CD4-positive, CD25-positive, alpha-beta regulatory T cell (primary cell): ENCODE data around the gene LSM4. TPM values are rescaled to one million over a fixed set of nuclear protein-coding genes. Genes with fewer than 3 reads are reported as not detected.

Source experiments
- ATAC-seq, 2 donors: fragments of 150-1000 bp; cut with Tn5 transposase; one replicate each; pipeline ENCODE4 v1.10.0; 2021; ENCODE audit warnings: low read depth in 2 of 2, moderate number of reproducible peaks in 2 of 2, moderate library complexity in 1 of 2
- DNase-seq, 3 donors: peaks; one replicate each; pipeline versions ENCODE4 v3.0.0 to v3.0.0-alpha.2; 2012 to 2022; ENCODE audit warnings: mixed read lengths in 1 of 3
- H3K27ac ChIP-seq: one replicate; pipeline ENCODE4 v1.7.0; 2013; ENCODE audit warnings: mild to moderate bottlenecking, low read length; ENCODE audit not compliant: insufficient read depth, poor library complexity, severe bottlenecking
- H3K27me3 ChIP-seq: one replicate; pipeline ENCODE4 v1.7.0; 2013; ENCODE audit warnings: low read length; ENCODE audit not compliant: control insufficient read depth, insufficient read depth
- H3K36me3 ChIP-seq: one replicate; pipeline ENCODE4 v1.7.0; 2013; ENCODE audit warnings: mild to moderate bottlenecking, low read length, moderate library complexity; ENCODE audit not compliant: control insufficient read depth, insufficient read depth
- H3K4me1 ChIP-seq: 2 replicates; pipeline ENCODE4 v1.7.0; 2013; ENCODE audit warnings: mild to moderate bottlenecking, low read length; ENCODE audit not compliant: insufficient read depth, control insufficient read depth, poor library complexity, severe bottlenecking
- H3K4me3 ChIP-seq: one replicate; pipeline ENCODE4 v1.7.0; 2013; ENCODE audit warnings: low read depth, mild to moderate bottlenecking, low read length, moderate library complexity
- H3K9me3 ChIP-seq, 2 experiments: 1 replicate in 1 of 2; 2 replicates in 1 of 2; pipeline ENCODE4 v1.7.0; 2013; ENCODE audit warnings: low read length in 2 of 2, mild to moderate bottlenecking in 1 of 2, moderate library complexity in 1 of 2; ENCODE audit not compliant: control insufficient read depth in 2 of 2
- H3K27ac Mint-ChIP-seq, 3 donors: one replicate each; pipeline ENCODE4 v1.8.0; 2020 to 2022; ENCODE audit warnings: mild to moderate bottlenecking in 3 of 3, mixed read lengths in 3 of 3, moderate library complexity in 2 of 3
- H3K27me3 Mint-ChIP-seq: one replicate; pipeline ENCODE4 v1.8.0; 2022; ENCODE audit warnings: mild to moderate bottlenecking, mixed read lengths
- H3K36me3 Mint-ChIP-seq: one replicate; pipeline ENCODE4 v1.8.0; 2020; ENCODE audit warnings: mixed read lengths
- H3K4me1 Mint-ChIP-seq, 4 donors: one replicate each; pipeline ENCODE4 v1.8.0; 2020 to 2022; ENCODE audit warnings: mixed read lengths in 4 of 4, mild to moderate bottlenecking in 1 of 4
- H3K4me3 Mint-ChIP-seq, 4 donors: one replicate each; pipeline ENCODE4 v1.8.0; 2020 to 2022; ENCODE audit warnings: mild to moderate bottlenecking in 4 of 4, mixed read lengths in 4 of 4, moderate library complexity in 3 of 4
- H3K9me3 Mint-ChIP-seq, 7 donors: one replicate each; pipeline ENCODE4 v1.8.0; 2020 to 2022; ENCODE audit warnings: mixed read lengths in 7 of 7, mild to moderate bottlenecking in 3 of 7, moderate library complexity in 2 of 7
- polyA plus RNA-seq, 4 donors: library from polyadenylated mRNA; unstranded; fragments of 300-500 nt; fragmentation: Illumina TruSeq; gene quantifications; one replicate each; pipeline ENCODE4 v1.2.3, GENCODE V29; 2021
- total RNA-seq: library from RNA; stranded (reverse); gene quantifications from one replicate; pipeline ENCODE4 v1.2.3, GENCODE V29; 2022

Gene LSM4
- total and polyA plus RNA-seq, 5 donors from 2014 or later, result 45.6 to 118 (median 116) TPM

GRCh38 chr19:18348171-18348570, 25.3 kb upstream of the LSM4 start:
- H3K4me1 ChIP-seq, result no peaks in the 10 kb centered on the region
- no peak overlapping the region for H3K27ac Mint-ChIP-seq
- no peaks in the 10 kb centered on the region for H3K27me3 ChIP-seq
- H3K9me3 Mint-ChIP-seq, result peaks cover 0 to 1% (median 0%) of the 10 kb centered on the region in 7 donors
- DNase-seq (no peak), ATAC-seq (no peak)
- no peaks in the 10 kb centered on the region for H3K9me3 ChIP-seq
- peaks cover 0 to 17% (median 9%) of the 10 kb centered on the region in 4 donors for H3K4me1 Mint-ChIP-seq
- H3K27ac ChIP-seq, result no peak overlapping the region
- H3K36me3 ChIP-seq, result peaks cover 2% of the 10 kb centered on the region
- no peaks in the 10 kb centered on the region for H3K27me3 Mint-ChIP-seq
- H3K36me3 Mint-ChIP-seq, result peaks cover 28% of the 10 kb centered on the region
- no peak overlapping the region for H3K4me3 Mint-ChIP-seq
- H3K4me3 ChIP-seq, result no peak overlapping the region

GRCh38 chr19:18346091-18346490, 23.2 kb upstream of the LSM4 start:
- Histone ChIP-seq H3K27ac (no peak overlapping the region), H3K4me3 (no peak overlapping the region), H3K27me3 (no peaks in the 10 kb centered on the region), H3K36me3 (peaks cover 2% of the 10 kb centered on the region), H3K9me3 (no peaks in the 10 kb centered on the region), H3K4me1 (peaks cover 3% of the 10 kb centered on the region)
- ATAC-seq, result no peak
- peaks cover 0 to 1% (median 0%) of the 10 kb centered on the region in 7 donors for H3K9me3 Mint-ChIP-seq
- H3K27me3 Mint-ChIP-seq, result no peaks in the 10 kb centered on the region
- DNase-seq, result no peak
- peak overlapping the region in 1 of 3 donors; percentile 60 for H3K27ac Mint-ChIP-seq
- H3K36me3 Mint-ChIP-seq, result peaks cover 32% of the 10 kb centered on the region
- peaks cover 5 to 33% (median 20%) of the 10 kb centered on the region in 4 donors for H3K4me1 Mint-ChIP-seq
- H3K4me3 Mint-ChIP-seq, result peak overlapping the region in 2 of 4 donors; percentile 5 to 55

- Mint-ChIP-seq H3K27me3 (no peaks in the 10 kb centered on the region), H3K36me3 (peaks cover 29% of the 10 kb centered on the region), H3K4me3 (peak overlapping the region in 1 of 4 donors; percentile 55), H3K27ac (no peak overlapping the region), H3K4me1 (peaks cover 5 to 30% (median 21%) of the 10 kb centered on the region in 4 donors), H3K9me3 (peaks cover 0 to 1% (median 0%) of the 10 kb centered on the region in 7 donors)
- Histone ChIP-seq H3K27me3 (no peaks in the 10 kb centered on the region), H3K27ac (no peak overlapping the region), H3K4me1 (peaks cover 7% of the 10 kb centered on the region), H3K4me3 (no peak overlapping the region), H3K9me3 (no peaks in the 10 kb centered on the region), H3K36me3 (peaks cover 2% of the 10 kb centered on the region)
- DNase-seq (no peak), ATAC-seq (no peak)
These were observed 22.4 kb upstream of the LSM4 start for GRCh38 chr19:18345296-18345695.

GRCh38 chr19:18344582-18344950, 21.7 kb upstream of the LSM4 start:
- Mint-ChIP-seq H3K4me3 (no peak overlapping the region), H3K4me1 (peaks cover 5 to 37% (median 23%) of the 10 kb centered on the region in 4 donors), H3K27me3 (no peaks in the 10 kb centered on the region), H3K9me3 (peaks cover 0 to 1% (median 0%) of the 10 kb centered on the region in 7 donors), H3K36me3 (peaks cover 26% of the 10 kb centered on the region), H3K27ac (no peak overlapping the region)
- no peak overlapping the region for H3K4me3 ChIP-seq
- no peaks in the 10 kb centered on the region for H3K27me3 ChIP-seq
- DNase-seq, result no peak
- ATAC-seq, result no peak
- H3K4me1 ChIP-seq, result peaks cover 15% of the 10 kb centered on the region
- H3K9me3 ChIP-seq, result no peaks in the 10 kb centered on the region
- peaks cover 2% of the 10 kb centered on the region for H3K36me3 ChIP-seq
- no peak overlapping the region for H3K27ac ChIP-seq

- Histone ChIP-seq H3K36me3 (peaks cover 2% of the 10 kb centered on the region), H3K27ac (no peak overlapping the region), H3K27me3 (no peaks in the 10 kb centered on the region), H3K4me1 (peaks cover 16% of the 10 kb centered on the region), H3K4me3 (no peak overlapping the region), H3K9me3 (no peaks in the 10 kb centered on the region)
- Mint-ChIP-seq H3K27ac (peak overlapping the region; percentile 20 to 88 (median 79)), H3K4me3 (peak overlapping the region; percentile 89 to 95 (median 93)), H3K36me3 (peaks cover 23% of the 10 kb centered on the region), H3K27me3 (no peaks in the 10 kb centered on the region), H3K9me3 (peaks cover 0 to 1% (median 0%) of the 10 kb centered on the region in 7 donors), H3K4me1 (peaks cover 5 to 34% (median 21%) of the 10 kb centered on the region in 4 donors)
- no peak for ATAC-seq
- DNase-seq, result no peak
These were observed 19.3 kb upstream of the LSM4 start for GRCh38 chr19:18342090-18342632.

GRCh38 chr19:18340990-18341868, 18.4 kb upstream of the LSM4 start:
- peak overlapping the region; percentile 89 to 95 (median 93) for H3K4me3 Mint-ChIP-seq
- H3K9me3 Mint-ChIP-seq, result peaks cover 0 to 1% (median 0%) of the 10 kb centered on the region in 7 donors
- H3K4me1 ChIP-seq, result peaks cover 16% of the 10 kb centered on the region
- peak; percentile 40 to 77 (median 43) for DNase-seq
- no peaks in the 10 kb centered on the region for H3K9me3 ChIP-seq
- H3K27ac Mint-ChIP-seq, result peak overlapping the region; percentile 79 to 93 (median 91)
- no peaks in the 10 kb centered on the region for H3K27me3 Mint-ChIP-seq
- H3K4me1 Mint-ChIP-seq, result peaks cover 5 to 32% (median 18%) of the 10 kb centered on the region in 4 donors
- H3K27ac ChIP-seq, result peak overlapping the region; percentile 66
- ATAC-seq, result peak; percentile 76 to 79
- peaks cover 20% of the 10 kb centered on the region for H3K36me3 Mint-ChIP-seq
- H3K27me3 ChIP-seq, result no peaks in the 10 kb centered on the region
- peaks cover 2% of the 10 kb centered on the region for H3K36me3 ChIP-seq
- H3K4me3 ChIP-seq, result peak overlapping the region; percentile 56

GRCh38 chr19:18340190-18340989, 17.5 kb upstream of the LSM4 start, which contains the start of gene PGPEP1:
Gene PGPEP1, plus strand, starts transcription at chr19:18340598. Its CDS starts 84 bp downstream, at chr19:18340682.
- DNase-seq (peak; percentile 34 to 61 (median 47)), ATAC-seq (peak; percentile 36 to 46)
- Histone ChIP-seq H3K4me1 (peaks cover 16% of the 10 kb centered on the region), H3K36me3 (peaks cover 2% of the 10 kb centered on the region), H3K9me3 (no peaks in the 10 kb centered on the region), H3K27ac (peak within 1 kb of the TSS; percentile 66), H3K4me3 (peak within 1 kb of the TSS; percentile 75), H3K27me3 (no peaks in the 10 kb centered on the region)
- Mint-ChIP-seq H3K4me3 (peak within 1 kb of the TSS; percentile 89 to 95 (median 93)), H3K27me3 (no peaks in the 10 kb centered on the region), H3K4me1 (peaks cover 5 to 28% (median 17%) of the 10 kb centered on the region in 4 donors), H3K27ac (peak within 1 kb of the TSS; percentile 84 to 93 (median 91)), H3K36me3 (peaks cover 16% of the 10 kb centered on the region), H3K9me3 (peaks cover 0 to 1% (median 0%) of the 10 kb centered on the region in 7 donors)
